Right ventricle myocardium superior (tissue), 1 donor: Measurements from ENCODE around the gene UGCG. TPM values are rescaled to one million over a fixed set of nuclear protein-coding genes. Genes with fewer than 3 reads are reported as not detected.

Experiments
- ATAC-seq: fragments of 200-7000 bp; cut with Tn5 transposase; one replicate; pipeline ENCODE4 v1.9.1; 2020; ENCODE audit warnings: mild to moderate bottlenecking; ENCODE audit not compliant: poor library complexity
- DNase-seq: peaks from one replicate; pipeline ENCODE4 v3.0.0-alpha.2; 2020
- intact Hi-C: fragments of 100-400 bp; cut with DNase I; formaldehyde crosslinking; loops from one replicate; pipeline ENCODE4 v1.11.2; 2022
- microRNA-seq: library from miRNA; unstranded; fragments of <30 nt; microRNA quantifications from one replicate; pipeline ENCODE4 v1.2.0, GENCODE V29; 2020
- total RNA-seq: library from RNA; stranded (reverse); fragmentation: NEBNext Ultra II Directional; extraction: Animal tissue kit (Norgen Biotek cat#: 25700); gene quantifications from one replicate; pipeline ENCODE4 v1.2.1, GENCODE V29; 2021
- donor health status: DM: no; HTN: yes; CAD: no; lungs with severe emphysema.

UGCG gene
- total RNA-seq, 1 donor from 2014 or later, result 11.7 TPM

DNA sequence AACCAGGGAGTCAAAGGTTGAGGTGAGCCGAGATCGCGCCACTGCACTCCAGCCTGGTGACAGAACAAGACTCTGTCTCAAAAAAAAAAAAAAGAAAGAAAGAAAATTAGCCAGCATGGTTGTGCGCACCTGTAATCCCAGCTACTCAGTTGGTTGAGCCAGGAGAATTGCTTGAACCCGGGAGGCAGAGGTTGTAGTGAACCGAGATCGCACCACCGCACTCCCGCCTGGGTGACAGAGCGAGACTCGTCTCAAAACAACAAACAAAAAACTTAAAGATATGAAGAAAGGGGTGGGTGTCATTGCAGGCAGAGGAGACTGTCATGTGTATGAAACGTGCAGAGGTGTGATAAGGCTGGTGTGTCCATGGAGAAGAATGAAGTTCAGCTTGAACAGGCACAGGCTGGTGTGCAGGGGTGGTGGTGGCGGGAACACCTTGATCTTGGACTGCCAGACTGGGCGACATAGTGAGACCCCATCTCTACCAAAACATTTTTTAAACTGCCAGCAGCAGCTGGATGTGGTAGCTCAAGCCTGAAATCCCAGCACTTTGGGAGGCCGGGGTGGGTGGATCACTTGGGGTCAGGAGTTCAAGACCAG, 69.6 kb downstream of the UGCG start:
- DNase-seq, result no peak
- ATAC-seq, result no peak
- intact Hi-C loops, result no loop called here

DNA sequence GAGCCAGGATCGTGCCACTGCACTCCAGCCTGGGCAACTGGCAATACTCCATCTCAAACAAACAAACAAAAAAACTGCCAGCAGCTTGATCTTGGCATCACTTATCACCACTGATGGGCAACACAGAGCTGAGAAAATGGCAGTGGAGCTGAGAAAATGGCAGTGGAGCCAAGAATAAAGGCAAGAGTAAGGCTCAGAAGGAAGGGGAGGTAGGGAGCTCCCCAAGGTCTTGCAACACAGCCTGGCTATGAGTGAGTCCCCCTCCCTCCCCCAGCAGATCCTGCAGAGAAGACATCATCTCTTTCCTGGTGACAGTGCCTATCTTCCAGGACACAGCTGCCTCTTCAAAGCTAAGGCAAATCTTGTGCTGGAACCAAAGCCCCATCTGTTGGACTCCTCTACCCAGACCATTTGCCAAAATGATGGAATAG, 70.3 kb downstream of the UGCG start:
- ATAC-seq (no peak), DNase-seq (no peak)
- intact Hi-C loops, result no loop called here

DNA sequence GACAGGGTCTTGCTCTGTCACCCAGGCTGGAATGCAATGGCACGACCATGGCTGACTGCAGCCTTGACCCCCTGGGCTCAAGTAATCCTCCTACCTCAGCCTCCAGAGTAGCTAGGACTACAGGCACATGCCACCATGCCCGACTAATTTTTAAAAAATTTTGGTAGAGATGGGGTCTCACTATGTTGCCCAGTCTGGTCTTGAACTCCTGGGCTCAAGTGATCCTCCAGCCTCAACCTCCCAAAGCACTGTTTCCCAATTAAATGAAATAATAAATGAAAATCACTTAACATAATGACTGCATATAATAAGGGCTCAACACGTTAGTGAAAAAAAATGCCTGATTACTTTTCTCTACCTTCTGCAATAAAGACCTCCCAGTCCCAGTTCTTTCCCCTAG, 71.0 kb downstream of the UGCG start:
- intact Hi-C loops, result no loop called here
- ATAC-seq (no peak), DNase-seq (no peak)

DNA sequence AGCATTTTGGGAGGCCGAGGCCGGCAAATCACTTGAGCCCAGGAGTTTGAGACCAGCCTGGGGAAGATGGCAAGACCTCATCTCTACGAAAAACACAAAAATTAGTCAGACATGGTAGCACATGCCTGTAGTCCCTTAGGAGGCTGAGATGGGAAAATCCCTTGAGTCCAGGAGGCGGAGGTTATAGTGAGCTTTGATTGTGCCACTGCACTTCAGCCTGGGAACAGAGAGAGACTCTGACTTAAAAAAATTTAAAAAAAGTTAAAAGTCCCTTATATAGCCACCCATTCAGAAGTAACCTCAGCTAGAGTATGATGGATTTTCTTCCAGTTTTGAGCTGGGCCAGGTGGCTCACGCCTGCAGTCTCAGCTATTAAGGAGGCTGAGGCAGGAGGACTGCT, 72.4 kb downstream of the UGCG start:
- intact Hi-C loops, result no loop called here
- ATAC-seq, result no peak
- DNase-seq, result no peak

GRCh38 chr9:111969622-111970021, 73.0 kb downstream of the UGCG start:
- intact Hi-C loops, result no loop called here
- ATAC-seq (no peak), DNase-seq (no peak)

DNA sequence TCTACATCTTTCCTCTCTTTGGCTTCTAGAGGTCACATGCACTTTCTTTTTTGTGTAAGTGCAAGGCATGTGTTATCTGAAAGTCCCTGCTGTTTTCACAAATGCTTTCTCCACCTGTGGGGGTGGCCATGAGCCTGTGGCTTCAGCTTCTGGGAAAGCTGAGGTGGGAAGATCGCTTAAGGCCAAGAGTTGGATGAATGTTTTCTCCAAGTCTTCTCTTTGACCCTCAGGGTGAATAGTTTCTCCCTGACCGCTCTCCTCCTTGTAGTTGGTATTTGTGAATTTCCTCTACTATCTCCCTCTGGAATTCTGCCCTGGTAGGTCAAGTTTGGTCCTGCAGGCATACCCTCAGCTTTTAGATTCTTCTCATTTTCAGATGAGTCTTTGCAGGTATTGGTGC, 74.2 kb downstream of the UGCG start:
- intact Hi-C loops, result no loop called here
- ATAC-seq, result no peak
- no peak for DNase-seq

DNA sequence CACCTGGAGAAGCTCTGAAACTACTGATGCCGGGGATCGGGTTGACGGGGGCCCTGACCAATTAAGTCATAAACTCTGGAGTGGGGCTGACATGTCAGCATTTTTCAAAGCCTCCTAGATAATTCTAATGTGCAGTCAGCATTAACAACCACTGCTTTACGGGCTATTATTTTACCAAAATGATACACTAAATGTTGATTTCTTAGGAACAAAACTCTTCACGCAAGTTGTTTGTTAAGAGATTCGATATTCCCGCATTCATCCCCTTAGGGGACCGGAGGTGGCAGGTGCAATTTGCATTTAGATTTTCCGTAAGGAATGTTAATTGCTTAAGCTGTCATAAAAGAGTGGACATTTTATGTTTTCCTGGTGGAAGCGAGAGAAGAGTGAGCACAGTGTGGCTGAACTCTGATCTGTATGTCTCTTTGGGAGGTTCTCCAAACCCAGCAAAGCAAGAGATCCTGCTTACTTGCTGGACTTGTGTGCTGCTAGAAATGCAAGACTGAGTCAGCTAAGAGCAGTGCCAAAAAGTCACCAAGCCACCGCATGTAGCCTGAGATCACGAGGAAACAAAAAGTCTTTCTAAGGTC, 77.6 kb downstream of the UGCG start:
- no peak for ATAC-seq
- no peak for DNase-seq
- intact Hi-C loops, result no loop called here

GRCh38 chr9:111975709-111976108, 79.1 kb downstream of the UGCG start:
- peak; percentile 87 for ATAC-seq
- intact Hi-C loops, result no loop called here

GRCh38 chr9:111978616-111979015, 82.0 kb downstream of the UGCG start:
- intact Hi-C loops, result no loop called here
- ATAC-seq (no peak), DNase-seq (no peak)

More at GRCh38 chr9:111975709-111976108, 79.1 kb downstream of the UGCG start:
- DNase-seq, result peak; percentile 46

GRCh38 chr9:111979561-111979960, 82.9 kb downstream of the UGCG start:
- DNase-seq, result no peak
- intact Hi-C loops, result no loop called here
- ATAC-seq, result no peak

- ATAC-seq (no peak), DNase-seq (no peak)
- intact Hi-C loops, result no loop called here
Observed at GRCh38 chr9:111980398-111980797, 83.8 kb downstream of the UGCG start.

DNA sequence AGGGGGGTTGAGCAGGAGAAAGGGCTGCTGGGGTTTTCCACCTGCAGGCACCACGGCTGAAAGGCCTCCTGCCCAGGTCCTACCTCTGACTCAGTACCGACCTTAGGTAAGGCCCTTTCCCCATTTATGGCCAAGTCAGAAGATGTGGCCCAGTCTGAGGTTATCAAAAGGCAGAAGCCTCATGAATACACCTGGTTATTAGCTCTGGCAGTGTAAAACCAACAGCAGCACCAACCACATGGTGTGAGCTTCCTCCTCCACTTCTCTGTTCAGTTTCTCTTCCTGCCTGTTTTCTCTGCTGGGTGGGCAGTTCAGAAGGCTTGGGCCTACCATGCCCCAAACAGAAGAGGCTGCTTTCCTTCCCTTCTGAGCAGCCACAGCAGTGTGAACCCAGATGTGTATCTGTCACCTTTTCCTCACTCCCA, 86.9 kb downstream of the UGCG start:
- intact Hi-C loops, result no loop called here

GRCh38 chr9:111984086-111984802, 87.6 kb downstream of the UGCG start:
- DNase-seq (no peak), ATAC-seq (no peak)
- intact Hi-C loops, result no loop called here

More for the DNA sequence above, 86.9 kb downstream of the UGCG start:
- no peak for ATAC-seq
- DNase-seq, result no peak

Small RNA genes lying within 50 kb of the gene (microRNA-seq; reads per million reads assigned to microRNA genes)
- gene MIR4668, result not detected

Other genes with a start within 250 kb of the UGCG start
- gene GNG10, start 235.2 kb upstream of the UGCG start, total RNA-seq, result 25.3 TPM
- gene SHOC1, start 101.9 kb upstream of the UGCG start, total RNA-seq, result not detected